Measurements from ENCODE around the gene KRTAP4-7.

GRCh38 chr17:41107941-41108450, 24.0 kb downstream of the KRTAP4-7 start:
- no peak for TF ChIP-seq CTCF (IDR thresholded peaks at IDR 0.05; ENCODE audit: low read length)
- TF ChIP-seq EZH2 (optimal IDR thresholded peaks at IDR 0.05; ENCODE audit: low read depth, low read length), result no peak
- no peak for TF ChIP-seq EZH2phosphoT487 (IDR thresholded peaks at IDR 0.05; ENCODE audit: low read length)
